ENCODE measurements around the gene TLX3. TPM values are rescaled to one million over a fixed set of nuclear protein-coding genes. Genes with fewer than 3 reads are reported as not detected.

The TLX3 gene
- total RNA-seq, 1 experiment from 2014 or later = not detected

DNA sequence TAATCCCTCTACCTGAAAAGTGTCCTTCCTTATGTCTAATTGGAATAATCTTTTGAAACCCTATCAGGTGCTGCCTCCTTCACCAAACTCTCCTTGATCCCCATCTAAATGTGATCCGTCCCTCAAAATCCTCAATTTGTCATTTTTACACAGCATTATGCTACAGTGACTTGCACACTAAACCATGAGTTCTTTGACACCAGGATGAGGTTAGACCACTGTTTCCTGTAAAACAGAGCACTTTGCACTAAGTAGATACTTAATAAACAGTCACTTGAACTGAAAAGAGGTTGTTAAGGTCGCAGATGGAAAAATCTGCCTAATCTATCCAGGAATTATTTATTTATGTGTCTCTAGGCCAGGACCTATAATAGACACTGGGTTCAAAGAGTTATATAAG lies 44.2 kb upstream of the TLX3 start:
- H3K27ac Mint-ChIP-seq (ENCODE audit: low read depth, unreplicated experiment) = no peak overlapping the region
- H3K4me3 Mint-ChIP-seq (ENCODE audit: unreplicated experiment) = no peak overlapping the region
- intact Hi-C loops (cut with micrococcal nuclease) = no loop called here
- no TSS peak for BruUV-seq (replicated peaks)
- H3K4me1 Mint-ChIP-seq (ENCODE audit: insufficient read depth, unreplicated experiment) = peaks cover 9% of the 10 kb centered on the region
- H3K27me3 Mint-ChIP-seq (ENCODE audit: insufficient read depth, unreplicated experiment) = no peaks in the 10 kb centered on the region
- ChIA-PET CTCF (interaction anchor here (0.6 kb wide), 1 partner anchor 37 kb away, joined by 3 read pairs; no protein-coding TSS in a partner anchor), POLR2A (no interaction called here)
- TF ChIP-seq, protein P1, sequence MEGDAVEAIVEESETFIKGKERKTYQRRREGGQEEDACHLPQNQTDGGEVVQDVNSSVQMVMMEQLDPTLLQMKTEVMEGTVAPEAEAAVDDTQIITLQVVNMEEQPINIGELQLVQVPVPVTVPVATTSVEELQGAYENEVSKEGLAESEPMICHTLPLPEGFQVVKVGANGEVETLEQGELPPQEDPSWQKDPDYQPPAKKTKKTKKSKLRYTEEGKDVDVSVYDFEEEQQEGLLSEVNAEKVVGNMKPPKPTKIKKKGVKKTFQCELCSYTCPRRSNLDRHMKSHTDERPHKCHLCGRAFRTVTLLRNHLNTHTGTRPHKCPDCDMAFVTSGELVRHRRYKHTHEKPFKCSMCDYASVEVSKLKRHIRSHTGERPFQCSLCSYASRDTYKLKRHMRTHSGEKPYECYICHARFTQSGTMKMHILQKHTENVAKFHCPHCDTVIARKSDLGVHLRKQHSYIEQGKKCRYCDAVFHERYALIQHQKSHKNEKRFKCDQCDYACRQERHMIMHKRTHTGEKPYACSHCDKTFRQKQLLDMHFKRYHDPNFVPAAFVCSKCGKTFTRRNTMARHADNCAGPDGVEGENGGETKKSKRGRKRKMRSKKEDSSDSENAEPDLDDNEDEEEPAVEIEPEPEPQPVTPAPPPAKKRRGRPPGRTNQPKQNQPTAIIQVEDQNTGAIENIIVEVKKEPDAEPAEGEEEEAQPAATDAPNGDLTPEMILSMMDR (IDR thresholded peaks at IDR 0.05; ENCODE audit: unreplicated experiment) = no peak
- no peaks in the 10 kb centered on the region for H3K9me3 Mint-ChIP-seq (ENCODE audit: unreplicated experiment)
- no peak for DNase-seq (ENCODE audit: unreplicated experiment)
- no peaks in the 10 kb centered on the region for H3K36me3 Mint-ChIP-seq (ENCODE audit: insufficient read depth, unreplicated experiment)

DNA sequence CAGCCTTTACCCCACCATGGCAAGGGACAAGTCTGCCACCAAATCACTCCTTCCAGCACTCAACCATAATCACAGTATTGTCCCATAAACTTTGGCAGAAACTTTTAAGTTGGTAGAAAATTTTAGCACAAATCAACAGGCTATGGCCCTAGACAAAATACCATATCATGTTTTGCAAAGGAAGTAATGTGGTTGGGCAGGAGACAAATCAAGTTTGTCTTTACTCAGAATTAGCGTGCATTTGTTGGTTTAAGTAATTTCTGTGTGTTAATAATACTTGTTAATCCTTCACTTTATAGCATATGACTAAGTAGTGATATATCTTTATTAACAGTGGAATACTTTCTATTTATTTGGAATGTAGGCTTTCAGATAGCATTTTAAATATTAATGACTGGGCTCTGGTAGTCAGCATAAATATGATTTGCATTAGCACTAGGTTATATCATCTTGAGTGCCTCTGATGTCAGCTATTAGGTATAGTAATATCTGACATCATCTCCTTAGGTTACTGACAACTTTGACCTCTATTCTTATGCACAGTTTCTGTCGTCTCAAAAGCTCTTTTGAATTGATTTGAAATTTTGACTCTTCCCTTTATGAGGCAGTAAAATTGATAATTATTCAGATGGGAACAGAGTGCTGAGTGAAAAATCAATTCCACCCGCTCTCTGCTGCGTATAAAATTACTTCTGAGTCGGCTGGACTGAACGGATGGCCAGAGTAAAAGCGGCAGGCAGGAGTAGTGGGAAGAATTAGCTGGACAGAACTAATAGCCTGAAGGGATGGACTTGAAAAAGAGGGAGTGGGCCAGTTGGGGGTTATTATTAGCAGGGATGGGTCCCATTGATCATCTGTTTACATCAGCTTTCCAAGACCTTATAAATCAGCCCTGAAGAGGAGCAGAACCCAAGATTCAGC lies 40.1 kb upstream of the TLX3 start:
- intact Hi-C loops (cut with micrococcal nuclease) = no loop called here
- CTCF ChIA-PET = interaction anchor here (0.6 to 0.7 kb wide), 2 partner anchors 282 to 607 kb away, joined by 3 read pairs; no protein-coding TSS in a partner anchor
- no peak overlapping the region for H3K4me3 Mint-ChIP-seq (ENCODE audit: unreplicated experiment)

DNA sequence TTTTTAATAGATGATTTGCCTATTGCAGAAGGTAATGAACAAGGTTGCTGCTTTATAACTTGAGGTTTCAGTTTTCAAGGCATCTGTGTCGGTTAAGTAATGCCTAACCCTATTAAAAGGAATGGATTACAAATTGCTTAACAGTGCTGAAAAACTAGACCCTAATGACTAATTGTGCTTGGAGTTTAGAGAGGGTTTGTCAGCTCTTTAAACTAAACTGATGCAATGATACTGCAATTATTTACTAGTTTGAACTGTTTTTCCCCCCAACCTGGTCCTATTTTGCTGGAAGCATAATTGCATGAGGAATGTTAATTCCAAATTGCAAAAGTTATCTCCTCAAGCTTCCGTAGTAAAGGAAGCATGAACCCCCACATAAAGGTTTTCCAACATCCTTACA lies 39.3 kb upstream of the TLX3 start:
- H3K9me3 Mint-ChIP-seq (ENCODE audit: unreplicated experiment) = no peaks in the 10 kb centered on the region
- DNase-seq (ENCODE audit: unreplicated experiment) = peak; percentile 47
- intact Hi-C loops (cut with micrococcal nuclease) = loop anchor here (5.0 kb wide), 1 partner anchor 62 kb away; no protein-coding TSS in a partner anchor
- H3K4me3 Mint-ChIP-seq (ENCODE audit: unreplicated experiment) = no peak overlapping the region
- POLR2A ChIA-PET = interaction anchor here (1.1 kb wide), 1 partner anchor 123 kb away, joined by 3 read pairs; no protein-coding TSS in a partner anchor
- no peaks in the 10 kb centered on the region for H3K36me3 Mint-ChIP-seq (ENCODE audit: insufficient read depth, unreplicated experiment)
- H3K27me3 Mint-ChIP-seq (ENCODE audit: insufficient read depth, unreplicated experiment) = no peaks in the 10 kb centered on the region
- H3K4me1 Mint-ChIP-seq (ENCODE audit: insufficient read depth, unreplicated experiment) = peaks cover 21% of the 10 kb centered on the region
- no TSS peak for BruUV-seq (replicated peaks)
- H3K27ac Mint-ChIP-seq (ENCODE audit: low read depth, unreplicated experiment) = peak overlapping the region; percentile 8
- TF ChIP-seq, protein P1 (IDR thresholded peaks at IDR 0.05; ENCODE audit: unreplicated experiment) = no peak
- CTCF ChIA-PET = interaction anchor here (0.6 to 0.7 kb wide), 2 partner anchors 283 to 608 kb away, joined by 3 read pairs; no protein-coding TSS in a partner anchor

More for the DNA sequence above, 40.1 kb upstream of the TLX3 start:
- TF ChIP-seq, protein P1 (IDR thresholded peaks at IDR 0.05; ENCODE audit: unreplicated experiment) = no peak
- Mint-ChIP-seq H3K9me3 (ENCODE audit: unreplicated experiment) (no peaks in the 10 kb centered on the region), H3K27ac (ENCODE audit: low read depth, unreplicated experiment) (peak overlapping the region; percentile 8), H3K36me3 (ENCODE audit: insufficient read depth, unreplicated experiment) (no peaks in the 10 kb centered on the region), H3K4me1 (ENCODE audit: insufficient read depth, unreplicated experiment) (peaks cover 21% of the 10 kb centered on the region), H3K27me3 (ENCODE audit: insufficient read depth, unreplicated experiment) (no peaks in the 10 kb centered on the region)
- DNase-seq (ENCODE audit: unreplicated experiment) = no peak
- POLR2A ChIA-PET = interaction anchor here (1.1 kb wide), 1 partner anchor 124 kb away, joined by 3 read pairs; no protein-coding TSS in a partner anchor
- TSS peak; percentile 45 for BruUV-seq (replicated peaks)

DNA sequence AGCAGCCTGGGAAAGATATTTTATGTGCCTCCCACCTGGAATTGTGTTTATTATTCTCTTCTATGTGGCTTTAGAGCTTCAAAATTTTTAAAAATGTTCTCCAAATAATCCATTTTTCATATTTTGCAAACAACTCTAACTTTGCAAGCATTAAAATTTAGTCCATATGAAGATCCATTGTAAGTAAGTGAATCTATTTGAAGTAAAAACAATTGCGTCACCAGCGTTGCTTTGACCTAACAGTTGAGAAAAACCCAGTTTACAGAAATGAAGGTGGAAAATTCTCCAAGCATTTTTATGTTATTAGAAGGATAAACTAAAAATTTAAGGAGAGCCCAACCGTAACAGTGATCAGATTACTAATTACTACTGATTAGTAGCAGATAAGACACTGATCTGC lies 38.9 kb upstream of the TLX3 start:
- H3K27ac Mint-ChIP-seq (ENCODE audit: low read depth, unreplicated experiment) = peak overlapping the region; percentile 8
- no peaks in the 10 kb centered on the region for H3K9me3 Mint-ChIP-seq (ENCODE audit: unreplicated experiment)
- no peak overlapping the region for H3K4me3 Mint-ChIP-seq (ENCODE audit: unreplicated experiment)
- ChIA-PET POLR2A (no interaction called here), CTCF (no interaction called here)
- H3K36me3 Mint-ChIP-seq (ENCODE audit: insufficient read depth, unreplicated experiment) = no peaks in the 10 kb centered on the region
- BruUV-seq (replicated peaks) = no TSS peak
- TF ChIP-seq, protein P1 (IDR thresholded peaks at IDR 0.05; ENCODE audit: unreplicated experiment) = no peak
- H3K4me1 Mint-ChIP-seq (ENCODE audit: insufficient read depth, unreplicated experiment) = peaks cover 21% of the 10 kb centered on the region
- H3K27me3 Mint-ChIP-seq (ENCODE audit: insufficient read depth, unreplicated experiment) = no peaks in the 10 kb centered on the region
- intact Hi-C loops (cut with micrococcal nuclease) = loop anchor here (5.0 kb wide), 1 partner anchor 63 kb away; no protein-coding TSS in a partner anchor
- DNase-seq (ENCODE audit: unreplicated experiment) = no peak
